ENCODE measurements around the gene TTC7B. TPM values are rescaled to one million over a fixed set of nuclear protein-coding genes. Genes with fewer than 3 reads are reported as not detected.

TTC7B gene
- total and polyA plus RNA-seq, 2 of the 13 experiments (the other 11 are each of a cell fraction or from before 2014, with no cell fraction given), result 1.3 to 3.2 TPM

DNA sequence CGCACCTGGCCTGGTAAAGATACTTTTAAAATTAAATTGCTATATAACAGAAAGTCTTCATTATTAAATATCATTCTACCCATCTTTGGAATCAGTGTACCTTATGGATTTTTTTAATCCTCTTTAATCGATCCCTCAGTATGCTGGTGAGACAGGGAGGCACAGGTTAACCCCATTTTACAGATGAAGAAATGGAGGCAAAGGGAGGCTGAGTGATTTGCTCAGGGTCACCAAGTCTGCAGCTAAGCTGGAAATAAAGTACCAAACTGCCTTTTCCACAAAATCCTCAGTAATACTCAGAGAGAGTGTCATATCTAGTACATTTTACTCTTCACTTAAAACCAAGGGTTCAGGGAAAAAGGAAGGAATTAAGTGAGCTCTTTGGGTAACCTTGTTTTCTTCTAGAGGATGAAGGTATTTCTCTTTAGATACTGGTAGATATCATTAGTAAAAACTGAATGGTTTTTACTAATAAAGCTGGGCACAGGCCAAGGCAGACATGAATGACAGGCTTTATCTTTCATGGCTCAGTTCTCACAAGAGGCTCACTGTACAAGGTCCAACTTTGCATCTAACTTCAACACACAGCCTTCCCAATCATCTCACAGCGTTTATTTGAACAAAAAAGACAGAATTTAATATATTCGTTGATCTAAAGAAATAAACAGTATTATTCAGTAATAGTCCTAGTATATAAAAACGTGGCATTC lies 35.3 kb upstream of the TTC7B start (continued):
- no peak for TF ChIP-seq ZNF281 (CRISPR knock-in tag; IDR thresholded peaks at IDR 0.05; ENCODE audit: borderline replicate concordance)
- TF ChIP-seq ZC3H13 (CRISPR knock-in tag; IDR thresholded peaks at IDR 0.05), result no peak
- no peak for TF ChIP-seq ZNF432 (CRISPR knock-in tag; IDR thresholded peaks at IDR 0.05; ENCODE audit: borderline replicate concordance)
- TF ChIP-seq, protein P1, sequence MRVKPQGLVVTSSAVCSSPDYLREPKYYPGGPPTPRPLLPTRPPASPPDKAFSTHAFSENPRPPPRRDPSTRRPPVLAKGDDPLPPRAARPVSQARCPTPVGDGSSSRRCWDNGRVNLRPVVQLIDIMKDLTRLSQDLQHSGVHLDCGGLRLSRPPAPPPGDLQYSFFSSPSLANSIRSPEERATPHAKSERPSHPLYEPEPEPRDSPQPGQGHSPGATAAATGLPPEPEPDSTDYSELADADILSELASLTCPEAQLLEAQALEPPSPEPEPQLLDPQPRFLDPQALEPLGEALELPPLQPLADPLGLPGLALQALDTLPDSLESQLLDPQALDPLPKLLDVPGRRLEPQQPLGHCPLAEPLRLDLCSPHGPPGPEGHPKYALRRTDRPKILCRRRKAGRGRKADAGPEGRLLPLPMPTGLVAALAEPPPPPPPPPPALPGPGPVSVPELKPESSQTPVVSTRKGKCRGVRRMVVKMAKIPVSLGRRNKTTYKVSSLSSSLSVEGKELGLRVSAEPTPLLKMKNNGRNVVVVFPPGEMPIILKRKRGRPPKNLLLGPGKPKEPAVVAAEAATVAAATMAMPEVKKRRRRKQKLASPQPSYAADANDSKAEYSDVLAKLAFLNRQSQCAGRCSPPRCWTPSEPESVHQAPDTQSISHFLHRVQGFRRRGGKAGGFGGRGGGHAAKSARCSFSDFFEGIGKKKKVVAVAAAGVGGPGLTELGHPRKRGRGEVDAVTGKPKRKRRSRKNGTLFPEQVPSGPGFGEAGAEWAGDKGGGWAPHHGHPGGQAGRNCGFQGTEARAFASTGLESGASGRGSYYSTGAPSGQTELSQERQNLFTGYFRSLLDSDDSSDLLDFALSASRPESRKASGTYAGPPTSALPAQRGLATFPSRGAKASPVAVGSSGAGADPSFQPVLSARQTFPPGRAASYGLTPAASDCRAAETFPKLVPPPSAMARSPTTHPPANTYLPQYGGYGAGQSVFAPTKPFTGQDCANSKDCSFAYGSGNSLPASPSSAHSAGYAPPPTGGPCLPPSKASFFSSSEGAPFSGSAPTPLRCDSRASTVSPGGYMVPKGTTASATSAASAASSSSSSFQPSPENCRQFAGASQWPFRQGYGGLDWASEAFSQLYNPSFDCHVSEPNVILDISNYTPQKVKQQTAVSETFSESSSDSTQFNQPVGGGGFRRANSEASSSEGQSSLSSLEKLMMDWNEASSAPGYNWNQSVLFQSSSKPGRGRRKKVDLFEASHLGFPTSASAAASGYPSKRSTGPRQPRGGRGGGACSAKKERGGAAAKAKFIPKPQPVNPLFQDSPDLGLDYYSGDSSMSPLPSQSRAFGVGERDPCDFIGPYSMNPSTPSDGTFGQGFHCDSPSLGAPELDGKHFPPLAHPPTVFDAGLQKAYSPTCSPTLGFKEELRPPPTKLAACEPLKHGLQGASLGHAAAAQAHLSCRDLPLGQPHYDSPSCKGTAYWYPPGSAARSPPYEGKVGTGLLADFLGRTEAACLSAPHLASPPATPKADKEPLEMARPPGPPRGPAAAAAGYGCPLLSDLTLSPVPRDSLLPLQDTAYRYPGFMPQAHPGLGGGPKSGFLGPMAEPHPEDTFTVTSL (CRISPR knock-in tag; IDR thresholded peaks at IDR 0.05; ENCODE audit: borderline replicate concordance), result peak; percentile 27; the same call in 1 of the 2 replicates
- no peak for TF ChIP-seq MATR3 (CRISPR knock-in tag; IDR thresholded peaks at IDR 0.05)
- TF ChIP-seq SOX13 (IDR thresholded peaks at IDR 0.05), result no peak
- TF ChIP-seq SOX13 (CRISPR knock-in tag; conservative IDR thresholded peaks at IDR 0.05 in 1 of 2, IDR thresholded peaks at IDR 0.05 in 1 of 2), result no peak
- no peak for TF ChIP-seq SCMH1 (CRISPR knock-in tag; IDR thresholded peaks at IDR 0.05; ENCODE audit: borderline replicate concordance)
- TF ChIP-seq ZNF468 (CRISPR knock-in tag; IDR thresholded peaks at IDR 0.05), result no peak
- 0 out of 2 replicates have a peak, but pooled peaks have one; percentile 45 for TF ChIP-seq ZMYM3 (CRISPR knock-in tag; IDR thresholded peaks at IDR 0.05)
- no peak for TF ChIP-seq ZNF430 (CRISPR knock-in tag; IDR thresholded peaks at IDR 0.05)
- TF ChIP-seq HNF4A (CRISPR knock-in tag; IDR thresholded peaks at IDR 0.05), result peak; percentile 67
- no peak for TF ChIP-seq HMG20B (CRISPR knock-in tag; conservative IDR thresholded peaks at IDR 0.05)
- TF ChIP-seq ZNF292 (CRISPR knock-in tag; IDR thresholded peaks at IDR 0.05; ENCODE audit: borderline replicate concordance, low read depth), result 0 out of 2 replicates have a peak, but pooled peaks have one; percentile 23
- TF ChIP-seq ATRX (CRISPR knock-in tag; IDR thresholded peaks at IDR 0.05; ENCODE audit: borderline replicate concordance), result no peak
- no peak for TF ChIP-seq MAFK (conservative IDR thresholded peaks at IDR 0.05 in 1 of 2, IDR thresholded peaks at IDR 0.05 in 1 of 2; ENCODE audit: low read length in 2 of 2)
- TF ChIP-seq, protein P2, sequence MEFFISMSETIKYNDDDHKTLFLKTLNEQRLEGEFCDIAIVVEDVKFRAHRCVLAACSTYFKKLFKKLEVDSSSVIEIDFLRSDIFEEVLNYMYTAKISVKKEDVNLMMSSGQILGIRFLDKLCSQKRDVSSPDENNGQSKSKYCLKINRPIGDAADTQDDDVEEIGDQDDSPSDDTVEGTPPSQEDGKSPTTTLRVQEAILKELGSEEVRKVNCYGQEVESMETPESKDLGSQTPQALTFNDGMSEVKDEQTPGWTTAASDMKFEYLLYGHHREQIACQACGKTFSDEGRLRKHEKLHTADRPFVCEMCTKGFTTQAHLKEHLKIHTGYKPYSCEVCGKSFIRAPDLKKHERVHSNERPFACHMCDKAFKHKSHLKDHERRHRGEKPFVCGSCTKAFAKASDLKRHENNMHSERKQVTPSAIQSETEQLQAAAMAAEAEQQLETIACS (CRISPR knock-in tag; IDR thresholded peaks at IDR 0.05), result no peak
- TF ChIP-seq FOXK1 (CRISPR knock-in tag; IDR thresholded peaks at IDR 0.05; ENCODE audit: borderline replicate concordance, low read depth), result no peak
- no peak for TF ChIP-seq CAMTA2 (CRISPR knock-in tag; IDR thresholded peaks at IDR 0.05; ENCODE audit: borderline replicate concordance)
